Smooth muscle cell (in vitro differentiated cells): ENCODE measurements around the gene MAP2K6. TPM values are rescaled to one million over a fixed set of nuclear protein-coding genes. Genes with fewer than 3 reads are reported as not detected.
A peak's percentile ranks its signal among the peaks of the same experiment; 100 is the strongest.

Source experiments
- DNase-seq: peaks from one replicate; lab custom pipeline; 2025; ENCODE audit not compliant: unreplicated experiment; lab: John Stamatoyannopoulos, UW
- H2AFZ ChIP-seq: fragments of 200-600 bp; sonication (generic); 2 replicates; pipeline ENCODE4 v1.6.0; 2016; ENCODE audit warnings: antibody characterized with exemption, low read depth, mild to moderate bottlenecking
- H3F3A ChIP-seq: fragments of 200-600 bp; sonication (generic); 2 replicates; pipeline ENCODE4 v1.6.0; 2017; ENCODE audit warnings: antibody characterized with exemption, low read depth
- H3K27ac ChIP-seq: fragments of 200-600 bp; sonication (generic); 2 replicates; pipeline ENCODE4 v1.5.1; 2016; ENCODE audit warnings: low read depth, mild to moderate bottlenecking
- H3K27me3 ChIP-seq: fragments of 200-600 bp; sonication (generic); 2 replicates; pipeline ENCODE4 v1.6.1; 2016; ENCODE audit warnings: low read depth, mild to moderate bottlenecking
- H3K36me3 ChIP-seq: fragments of 200-600 bp; sonication (generic); 2 replicates; pipeline ENCODE4 v1.5.1; 2016; ENCODE audit warnings: low read depth
- H3K4me1 ChIP-seq: fragments of 200-600 bp; sonication (generic); 2 replicates; pipeline ENCODE4 v1.5.1; 2016; ENCODE audit warnings: low read depth
- H3K4me2 ChIP-seq: fragments of 200-600 bp; sonication (generic); 2 replicates; pipeline ENCODE4 v1.6.0; 2016; ENCODE audit warnings: mild to moderate bottlenecking
- H3K4me3 ChIP-seq: fragments of 200-600 bp; sonication (generic); 2 replicates; pipeline ENCODE4 v1.5.1; 2016; ENCODE audit warnings: mild to moderate bottlenecking
- H3K79me2 ChIP-seq: fragments of 200-600 bp; sonication (generic); 2 replicates; pipeline ENCODE4 v1.6.0; 2016; ENCODE audit warnings: low read depth, mild to moderate bottlenecking
- H3K9ac ChIP-seq: fragments of 200-600 bp; sonication (generic); 2 replicates; pipeline ENCODE4 v1.6.0; 2016; ENCODE audit warnings: low read depth
- H3K9me3 ChIP-seq: fragments of 200-600 bp; sonication (generic); replicated peaks from 2 replicates; pipeline ENCODE4 v1.5.1; 2016; ENCODE audit warnings: low read depth
- H4K20me1 ChIP-seq: fragments of 200-600 bp; sonication (generic); 2 replicates; pipeline ENCODE4 v1.6.0; 2016; ENCODE audit warnings: low read depth
- CTCF ChIP-seq: fragments of 200-600 bp; sonication (generic); IDR thresholded peaks from 2 replicates; pipeline ENCODE4 v1.5.1; 2017; ENCODE audit warnings: borderline replicate concordance, mild to moderate bottlenecking, antibody characterized with exemption; ENCODE audit not compliant: insufficient read depth, poor library complexity, severe bottlenecking
- WGBS: methylation state at CpG from one replicate; pipeline ENCODE4 v1.1.7; 2016; ENCODE audit warnings: low lambda C conversion rate; 5-methylcytosine and 5-hydroxymethylcytosine counted together
- polyA plus RNA-seq: library from polyadenylated mRNA; unstranded; fragments of >200 nt; fragmentation: Nextera tagmentation; extraction: Ambion mirVana; gene quantifications from 2 replicates; pipeline ENCODE4 v1.2.1, GENCODE V29; 2016
- total RNA-seq: library from RNA; depleted of rRNA; stranded (reverse); fragments of >200 nt; gene quantifications from 2 replicates; pipeline ENCODE4 v1.2.3, GENCODE V29; 2014

MAP2K6 gene
- total and polyA plus RNA-seq, 2 experiments from 2014 or later = 5.0 to 8.1 TPM

GRCh38 chr17:69573396-69573795, 158.9 kb downstream of the MAP2K6 start:
- no peaks in the 10 kb centered on the region for H3K9me3 ChIP-seq
- H3K36me3 ChIP-seq = no peaks in the 10 kb centered on the region
- H3K27ac ChIP-seq = no peak overlapping the region
- H3K27me3 ChIP-seq = peaks cover 27% of the 10 kb centered on the region
- H2AFZ ChIP-seq = no peak overlapping the region
- no peak overlapping the region for H3K4me2 ChIP-seq
- H3K79me2 ChIP-seq = no peaks in the 10 kb centered on the region
- no peak overlapping the region for H3K4me3 ChIP-seq
- peaks cover 8% of the 10 kb centered on the region for H3F3A ChIP-seq
- H4K20me1 ChIP-seq = no peaks in the 10 kb centered on the region
- no peak for TF ChIP-seq CTCF
- no peak overlapping the region for H3K9ac ChIP-seq
- H3K4me1 ChIP-seq = peaks cover 18% of the 10 kb centered on the region
- DNase-seq = no peak
- 88% methylated on average over 2 of the region's 2 CpGs for WGBS

DNA sequence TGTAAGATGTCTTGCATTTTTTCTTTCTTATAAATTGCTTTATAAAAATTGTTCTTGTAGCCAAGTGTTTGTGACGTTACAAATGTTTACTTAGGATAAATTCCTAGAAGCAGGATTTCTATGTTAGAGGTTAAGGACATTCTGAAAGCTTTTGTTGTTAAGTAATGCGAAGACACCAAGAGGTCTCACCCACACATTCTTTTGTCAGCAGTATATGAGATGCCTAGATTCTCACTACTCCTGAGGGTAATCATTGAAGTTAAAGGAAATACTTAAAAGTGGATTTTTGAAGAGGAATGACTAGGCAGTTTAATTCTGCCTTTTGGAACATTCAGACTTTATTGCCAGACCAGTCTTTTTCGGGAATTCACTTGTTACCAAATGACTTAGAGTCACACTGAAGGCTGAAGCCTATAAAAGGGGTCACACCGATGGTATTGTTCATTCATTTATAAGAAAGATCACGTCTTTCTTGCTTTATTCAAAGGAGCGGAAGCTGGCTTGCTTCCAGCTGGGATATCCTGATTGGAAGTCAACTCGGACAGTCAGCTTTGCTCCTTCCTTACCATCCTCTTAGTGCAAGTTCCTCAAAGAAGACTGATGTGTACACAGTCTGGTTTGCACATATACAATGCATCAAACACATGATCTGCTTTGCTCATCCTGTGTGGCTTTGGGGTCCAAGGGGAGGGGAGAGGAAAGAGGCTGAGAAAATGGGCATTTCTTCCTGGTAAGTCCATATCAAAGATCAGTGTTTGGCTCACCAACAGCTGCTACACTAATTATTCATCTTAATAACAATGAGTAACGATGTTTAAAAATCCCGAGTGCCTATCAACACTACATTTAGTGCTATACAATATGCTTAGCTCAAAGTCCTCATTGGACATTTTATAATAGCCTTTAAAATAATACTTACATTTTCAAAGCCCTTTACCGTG, 160.0 kb downstream of the MAP2K6 start:
- Histone ChIP-seq H3F3A (peaks cover 8% of the 10 kb centered on the region), H3K79me2 (no peaks in the 10 kb centered on the region), H3K36me3 (no peaks in the 10 kb centered on the region), H3K4me1 (peaks cover 18% of the 10 kb centered on the region), H3K27me3 (peaks cover 34% of the 10 kb centered on the region), H3K9ac (no peak overlapping the region), H4K20me1 (no peaks in the 10 kb centered on the region), H3K27ac (no peak overlapping the region), H2AFZ (no peak overlapping the region), H3K9me3 (no peaks in the 10 kb centered on the region), H3K4me2 (no peak overlapping the region), H3K4me3 (no peak overlapping the region)
- no peak for DNase-seq
- no peak for TF ChIP-seq CTCF
- WGBS = 77% methylated on average over 10 of the region's 10 CpGs

DNA sequence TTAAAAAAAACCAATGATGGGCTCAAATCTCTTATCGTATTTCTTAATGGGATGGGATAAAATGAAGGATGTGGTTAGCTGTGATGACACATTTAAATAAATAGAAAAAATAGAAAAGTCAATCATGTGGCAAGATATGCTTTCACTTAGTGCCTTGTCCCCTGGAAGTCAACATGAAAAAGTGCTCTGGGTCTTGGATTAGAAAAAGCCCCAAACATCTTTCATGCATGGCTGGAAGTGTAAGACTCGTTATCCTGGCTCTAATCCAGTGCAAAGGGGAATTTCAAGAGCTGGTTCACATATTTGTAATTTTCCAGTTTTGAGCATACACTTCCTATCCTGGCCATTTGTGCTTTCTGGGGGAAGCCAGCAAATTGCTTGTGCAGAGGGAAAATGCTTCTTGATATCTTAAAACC, 160.9 kb downstream of the MAP2K6 start:
- no peak overlapping the region for H3K27ac ChIP-seq
- no peaks in the 10 kb centered on the region for H3K9me3 ChIP-seq
- peak overlapping the region; percentile 15 for H3K4me2 ChIP-seq
- peaks cover 18% of the 10 kb centered on the region for H3K4me1 ChIP-seq
- no peak for TF ChIP-seq CTCF
- H3K9ac ChIP-seq = no peak overlapping the region
- H3K36me3 ChIP-seq = no peaks in the 10 kb centered on the region
- H2AFZ ChIP-seq = no peak overlapping the region
- H4K20me1 ChIP-seq = no peaks in the 10 kb centered on the region
- H3K4me3 ChIP-seq = no peak overlapping the region
- no peak for DNase-seq
- H3F3A ChIP-seq = peaks cover 8% of the 10 kb centered on the region
- WGBS = 9% methylated on average over 2 of the region's 2 CpGs
- H3K79me2 ChIP-seq = no peaks in the 10 kb centered on the region
- peaks cover 34% of the 10 kb centered on the region for H3K27me3 ChIP-seq
